H7 (cell line): Measurements from ENCODE around the gene MYBPC2. TPM values are rescaled to one million over a fixed set of nuclear protein-coding genes. Genes with fewer than 3 reads are reported as not detected.

Experiments
- DNase-seq: peaks from one replicate; pipeline ENCODE4 v3.0.0; 2012
- H3K27me3 ChIP-seq: 2 replicates; pipeline ENCODE4 v1.6.0; 2011; ENCODE audit warnings: mild to moderate bottlenecking, low read length; ENCODE audit not compliant: control insufficient read depth, insufficient read depth
- H3K36me3 ChIP-seq: replicated peaks from 2 replicates; pipeline ENCODE4 v1.5.1; 2011; ENCODE audit warnings: low read length; ENCODE audit not compliant: control insufficient read depth, insufficient read depth
- H3K4me3 ChIP-seq: 2 replicates; pipeline ENCODE4 v1.5.1; 2011; ENCODE audit warnings: low read depth, mild to moderate bottlenecking, control low read depth, low read length, moderate library complexity; ENCODE audit not compliant: insufficient read depth
- total RNA-seq: library from RNA; depleted of rRNA; stranded (reverse); fragments of >200 nt; shearing (Covaris generic); gene quantifications from 2 replicates; pipeline ENCODE4 v1.2.3, GENCODE V29; 2014; rRNA removed

Gene MYBPC2
- total RNA-seq, 1 experiment from 2014 or later = 0.24 TPM

DNA sequence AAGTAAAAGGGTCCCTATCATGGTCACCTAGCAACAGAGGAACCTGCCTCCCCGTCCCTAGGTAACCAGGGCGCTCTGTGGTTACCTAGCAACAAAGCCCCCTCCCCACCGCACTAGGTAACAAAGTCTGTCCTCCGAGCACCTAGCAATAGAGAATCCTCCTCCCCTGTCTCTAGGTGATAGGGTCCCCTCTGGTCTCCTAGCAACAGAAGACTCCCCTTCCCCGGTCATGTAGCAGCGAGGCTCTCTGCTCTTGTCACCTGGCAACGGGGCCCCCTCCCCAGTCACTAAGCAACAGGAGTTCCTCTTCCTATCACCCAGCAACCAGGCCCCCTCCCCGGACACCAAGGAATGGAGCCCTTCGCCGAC is 78.0 kb downstream of the MYBPC2 start:
- DNase-seq = peak; percentile 97
- Histone ChIP-seq H3K27me3 (no peaks in the 10 kb centered on the region; the same call in 1 of the 2 replicates), H3K4me3 (peak overlapping the region; percentile 59), H3K36me3 (no peaks in the 10 kb centered on the region)

- peak within 1 kb of the TSS; percentile 59 for H3K4me3 ChIP-seq
- peak; percentile 98 for DNase-seq
- H3K36me3 ChIP-seq = no peaks in the 10 kb centered on the region
- no peaks in the 10 kb centered on the region; the same call in 1 of the 2 replicates for H3K27me3 ChIP-seq
Measured at GRCh38 chr19:50511069-50511822, 78.6 kb downstream of the MYBPC2 start, which contains the start of gene JOSD2. Gene JOSD2, minus strand, starts transcription at chr19:50511191. Its CDS starts 760 bp downstream, at chr19:50510431.

DNA sequence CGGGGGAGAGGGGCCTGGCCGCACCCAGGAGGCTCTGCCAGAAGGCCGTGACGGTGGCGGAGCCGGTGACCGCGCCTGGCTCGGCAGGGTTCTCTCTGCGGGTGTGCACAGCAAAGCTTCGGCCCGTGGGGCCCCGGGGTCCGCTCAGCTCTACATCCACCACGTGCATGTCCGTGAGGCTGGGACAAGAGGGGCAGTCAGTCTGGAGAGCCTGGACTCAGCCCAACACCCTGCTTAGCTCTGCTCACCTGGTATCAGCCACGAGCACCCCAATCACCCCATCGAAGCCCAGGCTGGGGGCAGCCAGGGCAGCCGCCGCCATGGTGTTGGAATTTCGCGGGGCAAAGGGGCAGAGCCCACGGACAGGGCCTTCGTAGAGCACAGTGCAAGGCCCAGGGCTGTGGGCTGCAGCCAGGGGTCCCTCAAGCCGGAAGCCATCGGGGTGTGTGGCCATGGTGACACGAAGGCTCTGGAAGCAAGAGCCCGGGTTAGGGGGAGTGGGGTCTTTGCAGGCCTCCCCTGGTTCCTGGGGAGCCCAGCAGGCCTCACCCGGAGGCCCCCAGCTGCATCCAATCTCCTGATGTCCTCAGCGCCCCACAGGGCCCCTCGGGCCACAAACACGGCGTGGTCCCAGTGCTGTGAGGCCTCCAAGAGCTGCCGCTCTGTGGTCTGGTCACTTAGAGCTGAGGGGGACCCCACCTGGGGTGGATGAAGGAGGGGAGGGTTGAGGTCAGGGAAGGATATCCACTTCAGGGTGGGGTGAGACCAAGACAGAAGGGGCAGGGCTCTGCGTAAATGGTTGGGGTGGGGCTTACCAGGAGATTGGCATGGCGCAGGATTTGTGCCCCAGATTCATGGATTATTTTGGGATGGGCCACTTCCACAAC is 79.7 kb downstream of the MYBPC2 start:
- Histone ChIP-seq H3K4me3 (no peak overlapping the region), H3K27me3 (no peaks in the 10 kb centered on the region; the same call in 1 of the 2 replicates)

GRCh38 chr19:50512999-50513745 is 80.5 kb downstream of the MYBPC2 start:
- Histone ChIP-seq H3K27me3 (no peaks in the 10 kb centered on the region; the same call in 1 of the 2 replicates), H3K4me3 (no peak overlapping the region), H3K36me3 (no peaks in the 10 kb centered on the region)
- peak; percentile 33 for DNase-seq

More for the DNA sequence above, 79.7 kb downstream of the MYBPC2 start:
- H3K36me3 ChIP-seq = no peaks in the 10 kb centered on the region
- DNase-seq = peak; percentile 58

DNA sequence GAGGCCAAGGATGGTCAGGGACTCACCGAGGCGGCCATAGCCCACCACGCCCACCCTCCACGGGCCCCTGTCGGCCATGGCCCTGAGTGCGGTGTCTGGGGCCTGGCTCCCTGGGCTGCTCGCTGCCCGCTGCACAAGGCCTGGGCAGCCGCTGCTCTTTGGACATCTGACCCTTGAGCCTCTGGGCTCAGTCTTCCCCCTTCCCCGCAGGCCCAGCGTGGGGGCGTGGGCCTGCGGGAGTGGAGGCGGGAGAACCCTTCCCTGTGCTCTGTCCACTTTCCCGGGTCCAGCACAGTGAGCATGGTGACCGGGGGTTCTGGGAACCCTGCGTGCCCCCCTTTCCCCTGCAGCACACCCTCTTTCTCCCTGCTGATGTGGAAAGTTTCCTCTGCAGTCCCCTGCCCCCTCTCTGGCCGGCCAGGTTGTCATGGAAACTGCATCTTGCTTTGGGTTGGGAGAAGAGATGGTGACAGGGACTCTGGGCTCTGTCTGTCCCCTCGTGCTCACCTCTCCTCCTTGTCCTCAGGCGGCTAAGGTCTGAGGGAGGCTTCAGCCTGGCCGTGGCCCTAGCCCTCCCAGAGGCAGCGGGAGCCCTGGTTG is 81.2 kb downstream of the MYBPC2 start, which contains the start of gene ASPDH:
TSS of gene ASPDH (minus strand) at position 168 of the 600 bp plus-strand sequence. CDS start at position 78, 90 bp downstream.
- H3K4me3 ChIP-seq = no peak within 1 kb of the TSS
- peak; percentile 77 for DNase-seq
- H3K36me3 ChIP-seq = no peaks in the 10 kb centered on the region
- H3K27me3 ChIP-seq = no peaks in the 10 kb centered on the region; the same call in 1 of the 2 replicates

GRCh38 chr19:50514346-50515167 is 81.9 kb downstream of the MYBPC2 start:
- Histone ChIP-seq H3K27me3 (no peaks in the 10 kb centered on the region; the same call in 1 of the 2 replicates), H3K4me3 (no peak overlapping the region), H3K36me3 (no peaks in the 10 kb centered on the region)
- peak; percentile 75 for DNase-seq

DNA sequence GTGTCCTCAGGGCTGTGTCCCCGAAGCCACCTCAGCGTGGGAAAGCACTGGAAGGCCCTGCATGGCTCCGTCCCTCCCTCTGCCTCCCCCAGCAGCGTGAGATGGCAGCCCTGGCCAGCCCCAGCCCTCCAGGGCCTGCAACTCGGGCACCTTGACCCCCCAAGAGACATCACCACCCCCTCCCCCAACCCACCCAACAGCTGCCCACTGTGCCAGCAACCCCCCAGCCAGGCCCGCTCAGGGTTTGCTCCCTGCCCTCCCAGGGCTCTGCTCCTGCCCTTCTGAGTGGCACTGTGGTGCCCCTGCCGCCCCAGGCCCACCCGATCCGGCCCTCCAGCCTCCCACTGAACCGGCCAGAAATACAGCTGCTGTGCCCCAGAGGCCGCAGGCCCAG is 82.5 kb downstream of the MYBPC2 start:
- Histone ChIP-seq H3K27me3 (no peaks in the 10 kb centered on the region; the same call in 1 of the 2 replicates), H3K4me3 (no peak overlapping the region), H3K36me3 (no peaks in the 10 kb centered on the region)
- DNase-seq = no peak

Other genes starting within 250 kb of the MYBPC2 start
- 4.1 and 6.1 TPM in 2 replicates for gene MYH14, start 229.3 kb upstream of the MYBPC2 start, total RNA-seq
- 0.14 and 0.37 TPM in 2 replicates for gene KCNC3, start 103.5 kb upstream of the MYBPC2 start, total RNA-seq
- gene NAPSA, start 67.3 kb upstream of the MYBPC2 start, total RNA-seq = 0.44 and 0.59 TPM in 2 replicates
- gene NR1H2, start 56.4 kb upstream of the MYBPC2 start, total RNA-seq = 73.7 and 90.1 TPM in 2 replicates
- 167 and 185 TPM in 2 replicates for gene POLD1, start 48.5 kb upstream of the MYBPC2 start, total RNA-seq
- gene SPIB, start 14.0 kb upstream of the MYBPC2 start, total RNA-seq = 0.81 and 8.8 TPM in 2 replicates
- 146 and 166 TPM in 2 replicates for gene EMC10, start 43.6 kb downstream of the MYBPC2 start, total RNA-seq
- gene GARIN5A, start 44.0 kb downstream of the MYBPC2 start, total RNA-seq = 4.5 and 8.1 TPM in 2 replicates
- 4.7 and 4.9 TPM in 2 replicates for gene JOSD2, start 78.3 kb downstream of the MYBPC2 start, total RNA-seq
- gene ASPDH, start 81.0 kb downstream of the MYBPC2 start, total RNA-seq = not detected in 2 replicates
- 2.4 and 3.5 TPM in 2 replicates for gene LRRC4B, start 135.5 kb downstream of the MYBPC2 start, total RNA-seq
- 0.66 and 1.8 TPM in 2 replicates for gene SYT3, start 207.0 kb downstream of the MYBPC2 start, total RNA-seq
- gene C19orf81, start 216.6 kb downstream of the MYBPC2 start, total RNA-seq = 7.8 and 8.0 TPM in 2 replicates